ENCODE data around the gene GAS1. TPM values are rescaled to one million over a fixed set of nuclear protein-coding genes. Genes with fewer than 3 reads are reported as not detected.

The GAS1 gene
- total and polyA plus RNA-seq, 2 of the 8 experiments (the other 6 are each of a cell fraction or from before 2014, with no cell fraction given) = 2.8 to 5.7 TPM

GRCh38 chr9:86978922-86979474 lies 31.7 kb upstream of the GAS1 start:
- Histone ChIP-seq H2BK20ac (ENCODE audit: low read length) (no peak overlapping the region), H3K27ac (ENCODE audit: low read depth, low read length) (no peak overlapping the region), H3K23ac (ENCODE audit: insufficient read length) (no peak overlapping the region), H4K8ac (ENCODE audit: extremely low read depth, insufficient read depth, low read length) (no peak overlapping the region), H3K18ac (ENCODE audit: extremely low read depth, low read length) (no peak overlapping the region), H3K4me3 (ENCODE audit: extremely low read depth in 1 of 4, insufficient read depth in 2 of 4, low read depth in 3 of 4, low read length in 4 of 4) (no peak overlapping the region), H2AK5ac (ENCODE audit: low read depth, low read length) (no peak overlapping the region), H3K9me3 (ENCODE audit: insufficient read depth in 2 of 2, low read depth in 1 of 2, low read length in 1 of 2) (no peaks in the 10 kb centered on the region), H3K56ac (replicated peaks; ENCODE audit: insufficient read length, low read depth, low read length) (no peak overlapping the region), H3K79me2 (ENCODE audit: control insufficient read depth in 1 of 2, insufficient read depth in 2 of 2, low read length in 2 of 2) (no peaks in the 10 kb centered on the region), H3K14ac (ENCODE audit: insufficient read length) (no peak overlapping the region), H2BK120ac (replicated peaks; ENCODE audit: low read depth, low read length) (no peak overlapping the region), H2AFZ (ENCODE audit: low read length) (no peak overlapping the region), H3K23me2 (ENCODE audit: low read depth, low read length) (no peaks in the 10 kb centered on the region), H3K4me1 (replicated peaks in 1 of 4; ENCODE audit: control insufficient read depth in 3 of 4, insufficient read depth in 4 of 4, low read length in 3 of 4) (no peaks in the 10 kb centered on the region), H3K79me1 (ENCODE audit: low read depth, low read length) (no peaks in the 10 kb centered on the region), H2BK15ac (ENCODE audit: low read length) (no peak overlapping the region), H3K4ac (replicated peaks; ENCODE audit: insufficient read length, low read depth, low read length) (no peak overlapping the region), H3K36me3 (ENCODE audit: control insufficient read depth in 2 of 4, insufficient read depth in 4 of 4, low read length in 3 of 4) (no peaks in the 10 kb centered on the region), H3K4me2 (ENCODE audit: insufficient read depth in 1 of 2, low read depth in 2 of 2, low read length in 2 of 2) (no peak overlapping the region), H3K9ac (replicated peaks in 1 of 4; ENCODE audit: extremely low read depth in 1 of 4, low read depth in 3 of 4, low read length in 3 of 4) (no peak overlapping the region), H4K5ac (ENCODE audit: insufficient read length, low read depth, low read length) (no peak overlapping the region), H4K91ac (replicated peaks; ENCODE audit: insufficient read length, low read length) (no peak overlapping the region), H2BK12ac (ENCODE audit: low read depth, low read length) (no peak overlapping the region), H4K20me1 (replicated peaks in 1 of 2; ENCODE audit: control insufficient read depth in 1 of 2, insufficient read depth in 2 of 2, low read length in 2 of 2) (no peaks in the 10 kb centered on the region), H2BK5ac (ENCODE audit: low read depth, low read length) (no peak overlapping the region), H3K27me3 (replicated peaks in 1 of 4; ENCODE audit: control insufficient read depth in 3 of 4, extremely low read depth in 1 of 4, insufficient read depth in 3 of 4, low read length in 3 of 4) (no peaks in the 10 kb centered on the region)
- TF ChIP-seq EP300 (IDR thresholded peaks at IDR 0.05; ENCODE audit: borderline replicate concordance in 1 of 2, low read depth in 2 of 2, low read length in 2 of 2) (no peak), JUN (IDR thresholded peaks at IDR 0.05; ENCODE audit: low read depth, low read length) (no peak), JUND (IDR thresholded peaks at IDR 0.05; ENCODE audit: low read length) (no peak), SIN3A (conservative IDR thresholded peaks at IDR 0.05 in 1 of 2, IDR thresholded peaks at IDR 0.05 in 1 of 2; ENCODE audit: low read depth in 1 of 2, low read length in 2 of 2) (no peak), CTBP2 (IDR thresholded peaks at IDR 0.05; ENCODE audit: borderline replicate concordance, insufficient read depth, insufficient read length, low read length) (no peak), KDM5A (IDR thresholded peaks at IDR 0.05; ENCODE audit: low read length) (no peak), KDM4A (IDR thresholded peaks at IDR 0.05; ENCODE audit: low read depth, low read length, severe bottlenecking) (no peak), ZNF274 (IDR thresholded peaks at IDR 0.05; ENCODE audit: borderline replicate concordance, extremely low read depth, low read length) (no peak), KDM1A (IDR thresholded peaks at IDR 0.05; ENCODE audit: borderline replicate concordance, low read length) (no peak), TAF7 (optimal IDR thresholded peaks at IDR 0.05; ENCODE audit: borderline replicate concordance, low read depth, low read length) (no peak), SIRT6 (IDR thresholded peaks at IDR 0.05; ENCODE audit: low read length) (no peak), PHF8 (conservative IDR thresholded peaks at IDR 0.05; ENCODE audit: low read depth, low read length) (no peak)
- DNase-seq (ENCODE audit: low read depth in 1 of 2, low spot score in 2 of 2) = no peak
- ChIA-PET POLR2A (ENCODE audit: partially characterized antibody) (no interaction called here), CTCF (ENCODE audit: partially characterized antibody) (interaction anchor here (1.0 to 1.5 kb wide), 3 partner anchors 113 to 184 kb away, joined by 3 read pairs; no protein-coding TSS in a partner anchor)
- 84% methylated on average over 6 of the region's 6 CpGs; no CpG with 5 or more reads in 1 of the 2 experiments for WGBS, 2 experiments (ENCODE audit: extremely low coverage in 1 of 2, insufficient coverage in 1 of 2, insufficient read length in 1 of 2, insufficient replicate concordance in 2 of 2, low coverage in 1 of 2, low lambda C conversion rate in 2 of 2, missing lambda C conversion rate in 1 of 2)
- FAIRE-seq = no peak
